Heart left ventricle (tissue), 13 donors: ENCODE measurements around the gene GRM8.

Experiments used
- CTCF ChIP-seq, 12 donors: fragments of 200-600 bp; sonication (generic) in 4 of 12; IDR thresholded peaks; one replicate each; pipeline versions ENCODE4 v1.5.0 to v1.8.0; 2018 to 2022; ENCODE audit warnings: antibody characterized with exemption in 12 of 12, mild to moderate bottlenecking in 5 of 12
- POLR2A ChIP-seq, 2 donors: fragments of 450-650 bp; IDR thresholded peaks; one replicate each; pipeline ENCODE4 v1.6.1; 2017; ENCODE audit warnings: antibody characterized with exemption in 2 of 2, mild to moderate bottlenecking in 2 of 2, moderate library complexity in 2 of 2
- donor health status: ischemic (EF 13 %, LVEDD 7.1; RV severe dilation, severe dysfunction).
- donor health status: DM: no; HTN: yes; CAD: no.
- donor health status: DM: no; HTN: no; CAD: no.
- donor health status: ischemic (EF 25% LVEDD 6.9; RV normal size, moderate dysfunction).
- donor health status: ischemic (EF 25% LVEDD 5.7; RV mildly dilated, moderate dysfunction).
- donor health status: ischemic (EF 35%, LVEDD 5.7; RV mildly dilated, moderate dysfunction).
- donor health status: nonischemic (EF 11% LVEDD 7.7; RV severe dilation, severe dysfunction).
- donor health status: DM: yes; HTN: yes; CAD: no.
- donor health status: PGD.
- donor health status: ischemic (EF 29% LVEDD 5.4; RV normal size, mild dysfunction).
- donor health status: nonischemic (EF 23%, LVEDD 6.1; RV moderate dilation, normal function).

DNA sequence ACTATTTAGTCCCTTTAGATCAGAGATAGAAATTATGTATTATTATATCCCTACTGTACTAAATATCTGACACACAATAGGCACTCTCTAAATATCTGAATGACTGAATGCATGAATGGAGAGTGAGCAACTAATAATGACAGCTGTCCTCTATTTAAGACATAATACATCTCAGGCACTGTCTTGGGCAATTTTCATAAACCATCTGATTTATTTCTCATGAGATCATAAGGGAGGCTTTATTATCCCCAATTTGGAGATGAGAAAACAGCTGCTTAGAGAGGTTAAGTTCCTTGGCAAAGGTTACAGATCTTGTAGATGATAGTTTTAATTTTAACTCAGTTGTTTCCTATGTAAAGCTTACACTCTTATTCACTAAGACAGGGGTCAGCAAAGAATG lies 570.6 kb downstream of the GRM8 start:
- TF ChIP-seq CTCF (IDR thresholded peaks at IDR 0.05) (no peak), POLR2A (IDR thresholded peaks at IDR 0.05) (no peak)
